ENCODE measurements around the gene TUBG1. TPM values are rescaled to one million over a fixed set of nuclear protein-coding genes. Genes with fewer than 3 reads are reported as not detected.
"Not testable (repeated sequence)": the region's sequence is repeated elsewhere in the genome, so short reads cannot be mapped to it uniquely, and the experiment has no call there.

The TUBG1 gene
- total RNA-seq, 1 donor from 2014 or later: 102 TPM

DNA sequence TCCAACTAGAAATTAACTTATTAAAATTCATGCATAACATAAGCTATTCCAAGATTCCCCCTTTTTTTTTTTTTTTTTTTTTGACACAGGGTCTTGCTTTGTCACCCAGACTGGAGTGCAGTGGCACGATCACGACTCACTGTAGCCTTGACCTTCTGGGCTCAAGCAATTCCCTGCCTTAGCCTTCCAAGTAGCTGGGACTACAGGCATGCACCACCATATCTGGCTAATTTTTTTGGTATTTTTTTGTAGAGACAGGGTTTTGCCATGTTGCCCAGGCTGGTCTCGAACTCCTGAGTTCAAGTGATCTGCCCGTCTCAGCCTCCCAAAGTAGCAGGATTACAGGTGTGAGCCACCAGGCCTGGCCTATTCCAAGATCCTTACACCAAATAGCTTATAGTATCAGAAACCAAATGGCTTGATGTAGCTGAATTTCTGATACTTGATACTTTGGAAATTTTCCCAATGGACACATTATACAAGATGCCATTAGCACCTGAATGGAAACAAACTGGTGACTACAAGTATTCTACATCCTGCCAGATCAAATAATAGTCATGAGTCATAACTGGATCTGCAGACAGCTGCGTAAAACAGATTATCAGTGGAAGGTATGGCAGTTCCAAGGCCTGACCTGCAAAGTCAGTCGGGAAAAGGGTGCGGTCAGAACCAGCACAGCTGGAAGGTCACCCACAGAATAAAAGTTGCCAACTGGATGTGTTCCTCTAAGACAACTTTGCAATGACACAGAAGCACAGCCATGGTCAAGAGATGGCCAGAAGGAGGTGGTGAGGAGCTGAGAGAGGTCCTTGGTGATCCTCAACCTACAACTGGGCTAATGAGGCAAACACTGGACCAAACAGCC lies 14.5 kb downstream of the TUBG1 start:
- no peaks in the 10 kb centered on the region for H3K36me3 Mint-ChIP-seq (ENCODE audit: low read depth)
- H3K27me3 Mint-ChIP-seq (ENCODE audit: low read depth): no peaks in the 10 kb centered on the region
- H3K27ac Mint-ChIP-seq (ENCODE audit: unreplicated experiment): no peak overlapping the region
- TF ChIP-seq CTCF (conservative IDR thresholded peaks at IDR 0.05): no peak
- H3K4me3 Mint-ChIP-seq: no peak overlapping the region
- no peaks in the 10 kb centered on the region for H3K9me3 Mint-ChIP-seq
- H3K4me1 Mint-ChIP-seq: no peaks in the 10 kb centered on the region
- DNase-seq (ENCODE audit: low read depth, low spot score): no peak

- not testable (repeated sequence) for H3K27me3 Mint-ChIP-seq (ENCODE audit: low read depth); H3K9me3 Mint-ChIP-seq; H3K4me1 Mint-ChIP-seq; H3K4me3 Mint-ChIP-seq; H3K36me3 Mint-ChIP-seq (ENCODE audit: low read depth); H3K27ac Mint-ChIP-seq (ENCODE audit: unreplicated experiment); DNase-seq (ENCODE audit: low read depth, low spot score)
Measured at GRCh38 chr17:42627032-42627764, 17.7 kb downstream of the TUBG1 start.

- Mint-ChIP-seq H3K9me3 (no peaks in the 10 kb centered on the region), H3K4me3 (no peak overlapping the region), H3K27ac (ENCODE audit: unreplicated experiment) (no peak overlapping the region), H3K4me1 (no peaks in the 10 kb centered on the region), H3K27me3 (ENCODE audit: low read depth) (no peaks in the 10 kb centered on the region), H3K36me3 (ENCODE audit: low read depth) (no peaks in the 10 kb centered on the region)
- no peak for DNase-seq (ENCODE audit: low read depth, low spot score)
- TF ChIP-seq CTCF (conservative IDR thresholded peaks at IDR 0.05): no peak
Measured at GRCh38 chr17:42629411-42630009, 20.0 kb downstream of the TUBG1 start.

DNA sequence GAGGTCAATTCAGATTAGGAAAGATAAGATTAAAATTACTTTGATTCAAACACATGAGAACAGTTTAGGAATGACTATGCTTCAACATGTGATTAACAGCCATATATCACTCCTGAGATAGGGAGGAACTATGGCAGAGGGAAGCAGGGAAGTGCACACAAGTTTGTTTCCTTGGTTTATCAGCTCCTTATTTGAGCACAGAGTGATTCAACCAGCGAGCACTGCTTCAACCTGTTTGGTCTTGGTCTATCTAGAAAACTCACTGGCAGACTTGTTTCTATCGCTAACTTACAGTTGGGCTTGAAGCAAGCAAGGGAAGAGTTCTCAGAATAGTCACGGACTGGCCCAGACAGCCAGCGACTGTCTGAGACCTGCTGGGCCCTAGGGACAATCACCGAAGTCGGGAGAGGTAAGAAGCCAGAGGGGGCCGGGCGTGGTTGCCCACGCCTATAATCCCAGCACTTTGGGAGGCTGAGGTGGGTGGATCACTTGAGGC lies 23.5 kb downstream of the TUBG1 start:
- Mint-ChIP-seq H3K27ac (ENCODE audit: unreplicated experiment) (no peak overlapping the region), H3K4me1 (no peaks in the 10 kb centered on the region), H3K27me3 (ENCODE audit: low read depth) (no peaks in the 10 kb centered on the region), H3K9me3 (no peaks in the 10 kb centered on the region), H3K4me3 (no peak overlapping the region), H3K36me3 (ENCODE audit: low read depth) (no peaks in the 10 kb centered on the region)
- no peak for DNase-seq (ENCODE audit: low read depth, low spot score)
- TF ChIP-seq CTCF (conservative IDR thresholded peaks at IDR 0.05): no peak

- H3K4me1 Mint-ChIP-seq: peaks cover 7% of the 10 kb centered on the region
- TF ChIP-seq CTCF (conservative IDR thresholded peaks at IDR 0.05): no peak
- no peak overlapping the region for H3K27ac Mint-ChIP-seq (ENCODE audit: unreplicated experiment)
- no peak overlapping the region for H3K4me3 Mint-ChIP-seq
- no peaks in the 10 kb centered on the region for H3K36me3 Mint-ChIP-seq (ENCODE audit: low read depth)
- no peaks in the 10 kb centered on the region for H3K9me3 Mint-ChIP-seq
- peaks cover 9% of the 10 kb centered on the region for H3K27me3 Mint-ChIP-seq (ENCODE audit: low read depth)
- no peak for DNase-seq (ENCODE audit: low read depth, low spot score)
Measured at GRCh38 chr17:42639525-42640113, 30.1 kb downstream of the TUBG1 start.
